Epidermal melanocyte (primary cell): ENCODE results near the gene PRLHR.

Experiments
- DNase-seq: peaks from one replicate; pipeline ENCODE4 v3.0.0; 2011; ENCODE audit warnings: low spot score; ENCODE audit not compliant: insufficient read length

Gene PRLHR

DNA sequence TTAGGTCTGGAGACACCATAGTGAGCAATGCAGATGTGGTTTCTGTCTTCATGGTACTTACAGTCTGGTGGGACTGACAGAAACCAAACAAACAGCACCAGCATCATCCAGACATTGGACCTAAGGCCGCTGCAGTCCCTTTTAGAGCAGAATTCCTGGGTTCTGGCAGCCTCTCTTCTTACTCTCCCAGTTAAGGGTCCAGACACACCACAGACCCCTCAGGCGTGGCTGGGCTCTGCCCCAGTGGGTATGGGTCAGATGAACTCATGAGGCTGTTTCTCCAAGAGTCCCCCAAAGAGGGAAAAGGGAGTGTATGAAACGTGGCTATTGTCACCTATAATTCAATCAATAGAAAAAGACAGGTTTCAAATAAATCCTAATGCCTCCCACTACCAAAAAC is 31.3 kb downstream of the PRLHR start:
- DNase-seq = no peak

DNA sequence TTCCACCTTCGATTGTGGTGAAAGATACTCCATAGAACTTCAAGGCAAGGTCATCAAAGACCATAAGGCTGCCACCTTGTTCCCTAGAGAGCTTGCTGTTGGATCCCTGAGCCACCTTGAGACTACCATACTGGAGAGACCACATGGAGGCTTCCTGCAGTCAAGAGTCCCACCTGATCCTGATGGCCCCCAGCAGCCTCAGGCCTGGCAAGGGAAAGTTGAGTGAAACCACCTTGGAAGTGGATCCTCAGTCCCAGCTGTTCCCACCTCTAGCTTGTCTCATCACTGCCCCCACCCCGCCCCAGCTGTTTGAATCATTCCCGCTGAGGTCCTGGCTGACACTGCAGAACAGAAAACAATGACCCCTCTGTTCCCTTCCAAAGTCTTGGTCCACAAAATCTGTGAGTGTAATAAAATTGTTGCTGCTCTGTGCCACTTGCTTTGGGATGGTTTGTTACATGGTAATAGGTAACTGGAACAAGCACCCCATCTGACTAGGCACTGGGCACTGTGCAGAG is 32.0 kb downstream of the PRLHR start:
- DNase-seq = no peak

DNA sequence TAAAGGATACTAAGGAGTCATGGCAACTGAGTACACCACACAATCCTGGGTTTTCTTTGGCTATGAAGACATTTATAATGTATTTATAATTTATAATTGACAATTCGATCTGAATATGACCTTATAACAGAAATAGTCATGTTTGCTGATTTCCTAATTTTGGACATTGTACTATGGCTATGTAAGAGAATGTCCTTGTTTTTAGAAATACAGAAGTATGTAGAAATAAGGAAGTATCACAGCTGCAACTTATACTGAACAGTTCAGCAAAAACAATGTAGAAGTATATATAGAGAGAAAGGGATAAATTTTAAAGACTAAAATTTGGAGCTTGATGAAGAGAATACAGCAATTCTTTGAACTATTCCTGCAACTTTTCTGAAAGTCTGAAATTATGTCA is 32.6 kb downstream of the PRLHR start:
- DNase-seq = no peak

DNA sequence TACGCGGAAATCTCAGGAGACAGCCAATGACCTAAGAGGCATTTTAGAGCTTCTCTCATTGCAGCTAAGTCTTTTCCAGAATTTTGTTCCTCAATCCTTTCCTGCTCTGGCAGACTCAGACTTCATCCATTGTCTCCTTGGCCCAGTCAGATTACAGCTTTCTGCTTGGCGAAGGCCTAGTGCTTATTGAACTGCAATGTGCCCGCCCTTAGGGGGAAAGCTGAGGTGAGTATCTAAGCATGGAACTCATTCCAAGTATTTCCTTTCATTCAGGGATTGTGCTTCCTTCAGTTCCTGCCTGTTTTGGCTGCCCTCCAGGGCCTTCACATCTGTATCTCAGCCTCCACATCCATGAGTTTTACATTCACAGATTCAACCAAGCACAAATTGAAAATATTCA is 37.5 kb downstream of the PRLHR start:
- DNase-seq = no peak

DNA sequence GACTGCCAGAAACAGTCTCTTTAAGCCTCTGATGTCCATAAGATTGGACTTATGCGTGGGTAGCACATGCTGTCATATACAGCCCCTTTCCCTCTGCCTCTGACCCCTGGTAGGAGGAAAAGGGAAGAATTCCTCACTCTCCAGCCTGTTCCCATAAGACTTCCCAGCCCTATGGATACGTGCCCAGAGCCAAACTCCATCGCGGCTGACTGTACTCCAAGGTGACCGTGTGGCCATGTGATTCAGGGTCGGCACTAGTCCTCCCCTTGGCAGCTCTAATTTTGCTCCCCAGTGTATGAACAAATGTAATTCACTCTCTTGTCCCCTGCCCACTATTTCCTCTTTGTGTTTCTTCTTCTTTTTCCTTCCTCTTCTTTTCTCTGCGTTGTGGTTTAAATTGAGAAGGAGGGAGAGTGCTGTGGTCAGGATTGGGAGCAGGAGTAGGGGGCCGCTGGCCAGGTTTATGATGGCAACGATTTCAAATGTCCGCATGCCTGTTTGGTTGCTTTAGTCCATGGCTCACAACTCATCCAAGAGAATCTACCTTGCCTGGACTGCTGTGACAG is 43.8 kb downstream of the PRLHR start:
- DNase-seq = no peak

DNA sequence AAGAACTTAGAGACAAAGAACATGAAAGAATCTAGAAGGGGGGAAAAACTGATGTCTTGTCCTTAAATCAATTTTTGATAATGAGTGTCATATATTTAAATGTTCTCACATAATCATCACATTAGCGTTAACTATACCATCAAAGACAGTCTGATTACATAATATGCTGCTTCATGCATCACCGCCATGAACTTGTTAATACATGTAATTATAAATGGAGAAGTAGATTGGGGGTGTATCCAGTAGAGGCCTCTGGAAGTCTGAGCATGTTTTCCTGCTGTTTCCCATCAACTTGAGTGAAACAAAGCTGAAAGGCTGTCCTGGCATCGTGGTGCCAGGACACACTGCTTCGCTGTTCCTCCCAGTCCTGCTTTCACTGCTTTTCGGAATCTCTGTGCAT is 48.2 kb downstream of the PRLHR start:
- DNase-seq = no peak

DNA sequence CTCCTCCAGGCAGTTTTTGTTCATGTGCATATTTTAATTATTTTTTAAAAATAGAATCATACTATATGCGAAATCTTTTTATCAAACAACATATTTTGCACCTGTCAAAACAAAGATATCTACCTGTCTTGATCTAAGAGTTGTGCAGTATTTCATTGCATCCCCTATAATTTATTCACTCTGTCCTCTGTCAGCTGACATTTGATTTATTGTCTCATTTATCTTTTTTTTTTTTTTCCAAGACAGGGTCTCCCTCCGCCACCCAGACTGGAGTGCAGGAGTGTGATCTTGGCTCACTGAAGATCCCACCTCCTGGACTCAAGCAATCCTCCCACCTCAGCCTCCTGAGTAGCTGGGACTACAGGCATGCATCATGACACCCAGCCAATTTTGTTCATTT is 49.0 kb downstream of the PRLHR start:
- DNase-seq = no peak

DNA sequence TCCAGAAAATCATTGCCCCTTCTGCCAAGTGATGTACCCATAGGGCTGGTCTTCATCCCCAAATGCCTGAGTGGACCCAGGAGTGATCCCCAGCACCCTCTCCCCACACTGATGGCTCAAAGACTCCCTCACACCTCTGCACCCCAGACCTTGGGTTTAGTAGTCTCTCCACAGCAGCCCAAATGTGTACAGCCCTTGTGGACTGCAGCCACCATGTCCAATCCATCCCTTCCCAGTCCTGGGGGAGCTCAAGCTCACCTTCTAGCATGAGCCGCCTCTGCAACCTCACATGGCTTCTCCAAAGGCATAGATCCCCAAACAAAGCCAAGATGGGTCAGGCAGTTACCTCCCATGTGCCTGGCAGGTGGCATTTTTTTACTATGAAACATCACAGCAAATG is 50.1 kb downstream of the PRLHR start:
- DNase-seq = no peak

DNA sequence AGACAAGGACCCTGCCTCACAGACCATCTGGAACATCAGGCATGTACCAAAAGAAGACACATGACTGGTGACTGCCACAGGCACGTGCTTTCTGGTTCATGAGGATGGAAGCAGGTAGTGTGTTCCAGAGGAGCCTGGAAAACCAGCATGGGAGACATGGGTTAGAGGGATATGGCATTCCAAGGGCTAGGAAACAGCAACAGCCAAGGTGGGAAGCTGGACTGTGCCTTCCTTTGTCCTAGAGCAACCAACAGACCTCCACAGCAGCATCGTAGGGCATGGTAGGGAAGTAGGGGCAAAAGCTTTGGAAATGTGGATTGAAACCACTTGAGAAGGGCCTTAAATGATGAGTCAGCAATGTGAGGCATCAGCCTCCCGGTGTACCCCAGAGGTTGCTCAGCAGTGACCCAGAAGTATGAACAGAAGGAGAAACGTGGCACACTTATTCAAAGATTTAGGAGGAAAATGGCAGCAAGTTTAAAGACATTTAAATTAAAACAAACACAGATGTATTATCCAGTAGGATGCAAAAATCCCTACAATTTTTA is 51.0 kb downstream of the PRLHR start:
- DNase-seq = no peak

DNA sequence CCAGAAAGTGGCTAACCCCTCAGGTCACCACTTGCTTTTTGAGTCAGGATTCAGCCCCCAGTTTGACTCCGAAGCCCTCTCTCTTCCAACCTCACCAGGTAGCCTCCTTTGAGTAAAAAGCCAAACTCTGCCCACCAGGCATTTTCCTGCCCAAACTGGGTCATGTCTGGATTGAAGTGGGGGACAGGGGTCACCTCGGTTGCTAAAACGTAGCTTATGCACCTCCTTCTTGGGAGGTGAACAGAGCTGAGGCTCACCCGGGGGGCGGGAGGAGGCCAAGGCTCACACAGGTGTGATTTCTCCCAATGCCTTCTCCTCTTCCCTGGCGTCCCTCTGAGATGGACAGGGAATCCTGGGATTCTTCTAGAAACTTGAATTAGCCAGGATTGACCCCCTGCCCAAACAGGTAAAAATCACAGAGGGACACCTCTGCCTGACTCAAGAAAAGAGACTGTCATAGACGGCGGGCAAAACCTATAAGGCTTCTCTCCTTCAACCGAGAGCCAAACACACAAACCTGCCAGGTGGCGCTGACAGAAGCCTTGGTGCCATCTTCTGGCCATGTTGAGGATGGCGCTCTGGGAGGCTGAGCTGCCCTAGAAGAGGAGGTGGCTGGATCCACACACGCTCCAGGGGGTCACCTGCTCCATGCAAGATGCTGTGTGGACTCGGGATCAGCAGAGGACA is 51.6 kb downstream of the PRLHR start:
- DNase-seq = no peak

DNA sequence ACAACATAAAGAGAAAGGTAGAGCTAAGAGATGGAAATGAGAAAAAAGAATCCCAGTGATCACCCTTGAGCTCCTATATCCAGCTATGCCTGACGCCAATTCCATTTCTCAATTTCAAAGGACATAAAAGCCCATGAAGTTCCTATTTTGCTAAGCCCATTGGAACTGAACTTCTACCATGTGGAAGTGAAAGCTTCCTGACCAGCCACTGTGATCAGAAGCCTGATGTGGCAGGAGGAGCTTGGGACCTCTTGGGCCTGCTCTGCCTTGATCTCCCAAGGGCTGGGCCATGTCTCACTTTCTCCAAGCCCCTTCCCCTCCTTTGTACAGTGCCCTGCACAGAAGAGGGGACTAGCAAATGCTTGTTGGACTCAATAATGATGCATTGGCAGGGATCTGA is 52.7 kb downstream of the PRLHR start:
- DNase-seq = no peak

DNA sequence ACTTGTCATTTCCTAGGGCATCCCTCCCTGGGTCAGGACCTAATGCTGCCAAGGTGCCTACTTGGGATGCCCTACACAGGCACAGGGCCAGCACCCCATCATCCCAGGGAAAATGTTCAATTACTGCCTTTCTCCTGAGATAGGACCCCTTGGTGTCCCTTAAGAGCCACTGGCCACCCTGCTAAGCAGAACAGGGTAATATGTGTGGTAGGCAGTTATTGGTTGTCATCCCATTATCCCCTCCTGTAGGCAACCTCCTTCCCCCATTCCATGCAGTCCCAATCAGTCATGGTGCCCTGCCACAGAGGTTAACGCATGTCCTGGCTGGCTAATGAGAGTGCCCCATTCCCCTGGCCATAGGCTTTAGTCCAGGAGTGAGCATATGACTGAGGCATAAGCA is 53.2 kb downstream of the PRLHR start:
- no peak for DNase-seq

DNA sequence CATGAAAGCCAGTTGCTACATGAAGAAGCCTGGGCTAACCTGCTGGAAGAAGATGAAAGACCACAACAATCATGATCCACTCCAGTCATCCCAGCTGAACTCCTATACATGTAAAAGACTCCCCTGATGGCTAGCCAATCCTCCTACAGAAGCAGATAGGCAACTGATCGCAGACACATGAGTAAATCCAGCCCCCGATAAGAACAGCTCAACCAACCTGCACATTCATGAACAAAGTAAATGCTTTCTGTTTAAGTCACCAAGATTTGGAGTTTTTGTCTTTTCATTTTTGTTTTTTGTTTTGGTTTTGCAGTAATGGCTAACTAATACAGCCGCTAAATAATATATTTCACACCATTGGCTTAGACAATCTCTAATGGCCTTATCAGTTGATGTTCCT is 53.7 kb downstream of the PRLHR start:
- DNase-seq = no peak
